Hematopoietic multipotent progenitor cell treated with erythropoietin and hydrocortisone succinate and interleukin-3 and kit ligand, for 4 days (in vitro differentiated cells): ENCODE measurements around the gene RABGAP1L.
"Not testable (repeated sequence)": the region's sequence is repeated elsewhere in the genome, so short reads cannot be mapped to it uniquely, and the experiment has no call there.

Experiments
- DNase-seq: peaks from one replicate; pipeline ENCODE4 v3.0.0-alpha.2; 2015

Gene RABGAP1L

GRCh38 chr1:175019524-175019923 is 860.2 kb downstream of the RABGAP1L start:
- no peak for DNase-seq

GRCh38 chr1:175023043-175023921 is 864.0 kb downstream of the RABGAP1L start, which contains the start of gene MRPS14:
MRPS14 (minus strand) TSS chr1:175023425; CDS start chr1:175023408, 17 bp downstream.
- peak; percentile 99 for DNase-seq

GRCh38 chr1:175023922-175024242 is 864.6 kb downstream of the RABGAP1L start:
- not testable (repeated sequence) for DNase-seq

- DNase-seq, result no peak
These were observed 865.5 kb downstream of the RABGAP1L start for GRCh38 chr1:175024773-175025172.

- DNase-seq, result no peak
These were observed 874.6 kb downstream of the RABGAP1L start for GRCh38 chr1:175033953-175034352.

- no peak for DNase-seq
These were observed 875.5 kb downstream of the RABGAP1L start for GRCh38 chr1:175034775-175035174.

- no peak for DNase-seq
These were observed 876.5 kb downstream of the RABGAP1L start for GRCh38 chr1:175035865-175036264.

- DNase-seq, result no peak
These were observed 877.2 kb downstream of the RABGAP1L start for GRCh38 chr1:175036476-175036875.

GRCh38 chr1:175037416-175037815 is 878.1 kb downstream of the RABGAP1L start:
- DNase-seq, result no peak

- no peak for DNase-seq
These were observed 881.1 kb downstream of the RABGAP1L start for GRCh38 chr1:175040324-175040879.

- DNase-seq, result no peak
These were observed 883.3 kb downstream of the RABGAP1L start for GRCh38 chr1:175042650-175043049.

GRCh38 chr1:175043824-175044223 is 884.5 kb downstream of the RABGAP1L start:
- DNase-seq, result no peak

- not testable (repeated sequence) for DNase-seq
These were observed 885.3 kb downstream of the RABGAP1L start for GRCh38 chr1:175044591-175044990.
